HUES6 (cell line): ENCODE data around the gene STARD8.

Source experiments
- H3K27ac ChIP-seq: 2 replicates; pipeline ENCODE4 v1.7.0; 2013; ENCODE audit warnings: low read depth, mild to moderate bottlenecking, low read length, inconsistent platforms
- H3K27me3 ChIP-seq: 2 replicates; pipeline ENCODE4 v1.6.1; 2013; ENCODE audit warnings: low read length; ENCODE audit not compliant: control insufficient read depth, insufficient read depth
- H3K36me3 ChIP-seq: 2 replicates; pipeline ENCODE4 v1.6.1; 2013; ENCODE audit warnings: low read length; ENCODE audit not compliant: control insufficient read depth, insufficient read depth
- H3K4me1 ChIP-seq: 2 replicates; pipeline ENCODE4 v1.6.1; 2013; ENCODE audit warnings: low read length; ENCODE audit not compliant: control insufficient read depth, insufficient read depth
- H3K4me3 ChIP-seq: 2 replicates; pipeline ENCODE4 v1.5.1; 2013; ENCODE audit warnings: low read depth, low read length
- H3K9ac ChIP-seq: one replicate; pipeline ENCODE4 v1.6.1; 2013; ENCODE audit warnings: mild to moderate bottlenecking, low read length
- H3K9me3 ChIP-seq: 2 replicates; pipeline ENCODE4 v1.6.1; 2013; ENCODE audit warnings: low read depth, low read length; ENCODE audit not compliant: control insufficient read depth, insufficient read depth

The STARD8 gene

GRCh38 chrX:68659385-68659784 lies 11.9 kb downstream of the STARD8 start:
- H3K4me1 ChIP-seq, result peaks cover 32% of the 10 kb centered on the region
- H3K36me3 ChIP-seq, result no peaks in the 10 kb centered on the region
- H3K27me3 ChIP-seq, result no peaks in the 10 kb centered on the region
- peak overlapping the region; percentile 68; the same call in 1 of the 2 replicates for H3K27ac ChIP-seq
- peaks cover 2% of the 10 kb centered on the region; the same call in 1 of the 2 replicates for H3K9me3 ChIP-seq
- H3K9ac ChIP-seq, result peak overlapping the region; percentile 47
- no peak overlapping the region for H3K4me3 ChIP-seq

DNA sequence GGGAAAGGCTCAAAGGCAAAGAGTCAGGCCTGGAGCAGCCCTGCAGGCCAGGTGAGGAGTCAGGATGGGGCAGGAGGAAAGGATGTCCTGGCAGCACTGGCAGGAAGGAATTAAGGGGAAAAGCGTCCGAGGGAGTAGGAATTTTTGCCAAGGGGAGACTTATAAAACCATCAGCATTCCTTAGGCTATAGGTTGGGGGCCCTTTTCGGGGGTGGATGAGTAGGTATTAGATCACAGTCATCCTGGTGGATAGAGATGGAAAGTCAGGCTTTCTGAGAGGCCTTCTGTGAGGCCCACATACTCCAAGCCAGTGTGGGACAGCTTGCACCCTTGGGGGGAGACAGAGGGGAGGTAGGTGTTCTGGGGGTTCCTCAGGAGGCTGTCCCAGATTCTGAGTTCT lies 12.3 kb downstream of the STARD8 start:
- Histone ChIP-seq H3K27ac (peak overlapping the region; percentile 68; the same call in 1 of the 2 replicates), H3K9ac (peak overlapping the region; percentile 47), H3K36me3 (no peaks in the 10 kb centered on the region), H3K9me3 (peaks cover 2% of the 10 kb centered on the region; the same call in 1 of the 2 replicates), H3K4me3 (no peak overlapping the region), H3K4me1 (peaks cover 32% of the 10 kb centered on the region), H3K27me3 (no peaks in the 10 kb centered on the region)

GRCh38 chrX:68660746-68661145 lies 13.3 kb downstream of the STARD8 start:
- Histone ChIP-seq H3K36me3 (no peaks in the 10 kb centered on the region), H3K4me3 (no peak overlapping the region; the same call in 1 of the 2 replicates), H3K9me3 (peaks cover 5% of the 10 kb centered on the region; the same call in 1 of the 2 replicates), H3K4me1 (peaks cover 32% of the 10 kb centered on the region), H3K9ac (peak overlapping the region; percentile 36), H3K27ac (peak overlapping the region; percentile 58; the same call in 1 of the 2 replicates), H3K27me3 (no peaks in the 10 kb centered on the region)

DNA sequence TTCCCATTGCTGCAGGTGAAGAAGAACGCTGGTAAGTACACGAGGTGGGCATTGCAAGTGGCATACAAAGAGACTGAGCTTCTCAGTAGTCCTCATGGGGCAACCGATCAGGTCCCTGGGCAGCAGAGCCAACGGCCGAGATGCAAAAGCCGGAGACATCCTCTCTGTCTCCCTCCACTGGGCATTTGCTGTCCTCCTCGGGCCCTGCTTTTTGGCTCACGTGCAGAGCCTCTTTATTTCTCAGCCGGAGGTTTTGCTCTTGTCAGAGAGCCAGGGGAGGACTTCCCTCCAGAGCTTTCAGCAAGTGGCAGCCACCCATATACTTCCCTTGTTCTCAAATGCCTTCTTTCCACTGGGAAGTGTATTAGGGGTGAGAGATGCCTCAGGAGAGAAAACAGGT lies 18.0 kb downstream of the STARD8 start:
- no peak overlapping the region for H3K9ac ChIP-seq
- no peak overlapping the region for H3K4me3 ChIP-seq
- no peaks in the 10 kb centered on the region for H3K27me3 ChIP-seq
- no peaks in the 10 kb centered on the region for H3K36me3 ChIP-seq
- peaks cover 2% of the 10 kb centered on the region; the same call in 1 of the 2 replicates for H3K9me3 ChIP-seq
- no peak overlapping the region for H3K27ac ChIP-seq
- peaks cover 16% of the 10 kb centered on the region; the same call in 1 of the 2 replicates for H3K4me1 ChIP-seq

- Histone ChIP-seq H3K9me3 (peaks cover 2% of the 10 kb centered on the region; the same call in 1 of the 2 replicates), H3K4me3 (no peak overlapping the region), H3K4me1 (peaks cover 10% of the 10 kb centered on the region; the same call in 1 of the 2 replicates), H3K27ac (no peak overlapping the region), H3K27me3 (no peaks in the 10 kb centered on the region), H3K36me3 (no peaks in the 10 kb centered on the region), H3K9ac (no peak overlapping the region)
Observed at GRCh38 chrX:68666580-68666979, 19.1 kb downstream of the STARD8 start.

GRCh38 chrX:68669094-68669860 lies 21.8 kb downstream of the STARD8 start:
- no peak overlapping the region for H3K27ac ChIP-seq
- peaks cover 2% of the 10 kb centered on the region; the same call in 1 of the 2 replicates for H3K9me3 ChIP-seq
- H3K9ac ChIP-seq, result no peak overlapping the region
- peaks cover 27% of the 10 kb centered on the region; the same call in 1 of the 2 replicates for H3K4me1 ChIP-seq
- H3K27me3 ChIP-seq, result no peaks in the 10 kb centered on the region
- H3K36me3 ChIP-seq, result no peaks in the 10 kb centered on the region
- H3K4me3 ChIP-seq, result no peak overlapping the region

- H3K27ac ChIP-seq, result no peak overlapping the region
Observed at GRCh38 chrX:68669871-68670270, 22.4 kb downstream of the STARD8 start.

DNA sequence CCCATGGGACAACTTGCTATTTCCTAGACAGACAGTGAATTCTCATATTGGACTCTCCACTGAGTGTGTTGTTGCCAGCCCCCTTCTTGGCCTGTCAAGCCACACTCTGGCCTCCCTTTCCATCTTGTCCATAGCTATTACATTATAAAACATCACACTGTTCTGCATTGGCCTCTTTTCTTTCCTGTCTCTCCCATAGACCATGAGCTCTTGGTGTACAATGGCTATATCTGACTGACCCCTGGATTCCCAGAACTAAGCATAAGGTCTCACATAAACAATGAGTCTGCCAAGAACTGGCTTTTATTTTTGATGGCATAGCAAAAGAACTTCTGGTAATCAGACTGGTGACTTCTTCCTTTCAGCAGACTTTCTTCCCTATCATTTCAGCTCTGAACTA lies 23.8 kb downstream of the STARD8 start:
- no peaks in the 10 kb centered on the region; the same call in 1 of the 2 replicates for H3K9me3 ChIP-seq
- no peak overlapping the region for H3K27ac ChIP-seq
- no peak overlapping the region for H3K9ac ChIP-seq
- peaks cover 36% of the 10 kb centered on the region; the same call in 1 of the 2 replicates for H3K4me1 ChIP-seq
- H3K36me3 ChIP-seq, result no peaks in the 10 kb centered on the region
- H3K27me3 ChIP-seq, result no peaks in the 10 kb centered on the region
- H3K4me3 ChIP-seq, result no peak overlapping the region

More at GRCh38 chrX:68669871-68670270, 22.4 kb downstream of the STARD8 start:
- no peaks in the 10 kb centered on the region for H3K27me3 ChIP-seq
- no peak overlapping the region for H3K4me3 ChIP-seq
- H3K9me3 ChIP-seq, result peaks cover 2% of the 10 kb centered on the region; the same call in 1 of the 2 replicates
- no peak overlapping the region for H3K9ac ChIP-seq
- peaks cover 27% of the 10 kb centered on the region; the same call in 1 of the 2 replicates for H3K4me1 ChIP-seq
- no peaks in the 10 kb centered on the region for H3K36me3 ChIP-seq

GRCh38 chrX:68672581-68673318 lies 25.3 kb downstream of the STARD8 start:
- peaks cover 38% of the 10 kb centered on the region; the same call in 1 of the 2 replicates for H3K4me1 ChIP-seq
- H3K4me3 ChIP-seq, result no peak overlapping the region
- H3K9me3 ChIP-seq, result no peaks in the 10 kb centered on the region; the same call in 1 of the 2 replicates
- H3K27ac ChIP-seq, result peak overlapping the region; percentile 10; the same call in 1 of the 2 replicates
- no peaks in the 10 kb centered on the region for H3K27me3 ChIP-seq
- no peaks in the 10 kb centered on the region for H3K36me3 ChIP-seq
- H3K9ac ChIP-seq, result no peak overlapping the region

DNA sequence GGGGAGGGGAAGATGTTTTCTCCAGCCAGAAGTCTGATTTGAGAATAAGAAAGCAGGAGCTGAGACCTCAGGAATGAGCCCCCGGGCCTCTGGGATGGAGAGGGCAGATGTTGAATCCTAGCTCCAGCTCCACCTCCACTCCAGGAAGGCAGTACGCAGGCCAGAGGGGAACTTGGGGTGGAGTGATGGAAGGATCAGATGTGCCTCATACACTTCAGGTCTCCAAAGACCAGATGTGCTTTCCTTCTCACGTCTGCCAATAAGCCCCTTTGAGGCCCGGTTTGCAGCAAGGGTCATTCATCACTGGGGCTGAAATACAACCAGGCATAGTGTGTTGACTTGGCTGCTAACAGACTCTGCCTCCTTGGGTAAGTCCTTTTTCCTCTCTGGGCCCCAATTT lies 28.1 kb downstream of the STARD8 start:
- Histone ChIP-seq H3K27ac (no peak overlapping the region), H3K27me3 (no peaks in the 10 kb centered on the region), H3K36me3 (no peaks in the 10 kb centered on the region), H3K9me3 (no peaks in the 10 kb centered on the region; the same call in 1 of the 2 replicates), H3K4me3 (no peak overlapping the region), H3K4me1 (peaks cover 49% of the 10 kb centered on the region; the same call in 1 of the 2 replicates), H3K9ac (no peak overlapping the region)
